Brain pericyte (primary cell): ENCODE measurements around the gene GOLT1A.
"Not testable (repeated sequence)": the region's sequence is repeated elsewhere in the genome, so short reads cannot be mapped to it uniquely, and the experiment has no call there.

ENCODE experiments used
- DNase-seq: peaks from one replicate; pipeline ENCODE4 v3.0.0-alpha.2; 2012; ENCODE audit warnings: low read depth, low spot score

Gene GOLT1A

DNA sequence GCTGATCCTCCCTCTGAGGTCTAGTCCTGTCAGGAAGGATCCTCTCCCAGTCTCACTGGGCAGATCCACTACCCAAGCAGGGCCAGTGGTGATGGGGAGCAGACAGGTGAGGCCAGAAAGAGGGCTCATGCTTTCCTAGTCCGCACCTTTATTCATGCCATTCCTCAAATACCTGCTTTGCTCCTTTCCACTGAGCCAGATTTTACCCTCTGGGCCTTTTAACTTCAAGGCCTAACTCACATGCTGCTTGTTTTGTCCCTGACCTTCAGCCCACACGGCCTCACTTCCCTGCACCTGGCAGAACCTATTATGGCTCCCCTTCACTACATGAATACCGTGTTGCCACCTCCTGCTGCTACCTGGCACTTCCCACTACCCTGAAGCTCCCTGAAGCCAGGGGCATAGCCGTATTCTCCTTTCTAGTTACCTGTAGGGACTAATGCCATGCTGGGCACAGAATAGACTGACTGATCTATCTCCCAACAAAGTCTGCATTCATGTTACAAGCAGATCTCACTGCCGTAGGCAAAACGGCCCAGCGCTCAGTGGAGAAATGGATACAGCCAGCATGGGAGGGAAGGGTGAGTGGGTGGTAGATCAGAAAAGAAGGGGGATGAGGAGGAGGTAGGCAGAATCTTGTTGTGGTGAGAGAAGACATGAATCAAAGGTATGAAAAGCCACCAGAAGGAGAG lies 36.1 kb upstream of the GOLT1A start:
- DNase-seq: no peak

- no peak for DNase-seq
Measured at GRCh38 chr1:204248954-204249353, 35.2 kb upstream of the GOLT1A start.

GRCh38 chr1:204246876-204247275 lies 33.1 kb upstream of the GOLT1A start:
- no peak for DNase-seq

DNA sequence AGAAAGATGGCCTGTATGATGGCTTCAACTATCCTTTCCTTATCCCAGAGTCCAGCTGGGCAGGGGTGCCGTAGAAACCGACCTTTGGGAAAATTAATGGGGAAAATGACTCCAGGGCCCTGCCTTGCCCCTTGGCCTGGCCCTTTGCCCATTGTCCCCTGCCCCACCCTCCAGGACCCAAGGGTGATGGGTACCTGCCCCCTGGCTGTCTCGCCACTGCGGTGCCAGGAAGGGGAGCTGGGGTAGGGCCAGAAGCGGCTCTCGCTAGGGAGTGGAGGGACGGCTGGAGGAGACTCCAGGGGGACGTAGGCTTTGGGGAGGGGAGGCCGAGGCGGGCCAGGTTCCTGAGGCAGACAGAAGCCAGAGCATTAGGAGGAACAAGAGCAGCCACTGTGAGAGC lies 29.1 kb upstream of the GOLT1A start:
- no peak for DNase-seq

DNA sequence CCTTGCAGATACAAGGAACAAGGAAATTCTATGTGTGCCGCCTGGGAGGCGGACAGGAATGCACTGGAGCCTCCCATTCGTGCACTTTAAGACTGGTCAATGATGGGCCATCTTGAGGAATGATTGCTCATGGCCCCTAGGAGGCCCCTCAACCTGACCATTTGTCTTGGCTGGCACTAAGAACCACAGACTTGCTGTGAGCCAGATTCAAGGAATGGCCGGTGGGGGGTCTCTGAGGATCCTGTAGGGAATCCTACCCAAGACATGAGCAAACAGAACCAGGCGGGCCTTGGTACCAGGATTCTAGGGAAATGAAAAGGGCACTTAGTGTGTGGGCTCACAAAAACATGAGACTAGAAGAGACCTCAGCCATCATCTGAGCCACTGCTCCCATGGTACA lies 28.1 kb upstream of the GOLT1A start:
- no peak for DNase-seq

GRCh38 chr1:204241050-204241449 lies 27.3 kb upstream of the GOLT1A start:
- DNase-seq: no peak

DNA sequence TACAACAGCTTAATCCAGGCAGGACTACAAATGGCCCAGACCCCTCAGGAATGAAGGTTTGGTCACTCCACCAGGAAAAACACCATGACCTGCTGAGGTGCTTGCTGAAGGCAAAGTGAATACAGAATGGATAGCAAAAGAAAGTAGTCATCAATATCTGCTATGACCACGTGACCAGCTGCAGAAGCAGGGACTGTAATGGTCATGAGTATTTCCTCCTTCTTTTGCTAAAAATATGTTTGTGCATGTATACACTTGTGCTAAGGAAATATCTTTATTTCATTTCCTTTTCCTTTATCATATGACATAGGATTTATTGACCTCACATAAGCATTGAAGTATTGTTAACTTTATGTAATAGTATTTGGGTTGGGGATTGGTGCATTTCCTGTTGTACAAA lies 26.4 kb upstream of the GOLT1A start:
- DNase-seq: no peak

DNA sequence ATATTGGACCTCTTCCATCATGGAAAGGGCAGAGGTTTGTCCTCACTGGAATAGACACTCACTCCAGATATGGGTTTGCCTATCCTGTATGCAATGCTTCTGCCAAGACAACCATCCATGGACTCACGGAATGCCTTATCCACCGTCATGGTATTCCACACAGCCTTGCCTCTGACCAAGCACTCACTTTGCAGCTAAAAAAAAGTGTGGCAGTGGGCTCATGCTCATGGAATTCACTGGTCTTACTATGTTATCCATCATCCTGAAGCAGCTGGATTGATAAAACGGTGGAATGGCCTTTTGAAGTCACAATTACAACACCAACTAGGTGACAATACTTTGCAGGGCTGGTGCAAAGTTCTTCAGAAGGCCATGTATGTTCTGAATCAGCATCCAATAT lies 25.6 kb upstream of the GOLT1A start:
- not testable (repeated sequence) for DNase-seq

- DNase-seq: not testable (repeated sequence)
Measured at GRCh38 chr1:204238520-204238919, 24.7 kb upstream of the GOLT1A start.

- DNase-seq: not testable (repeated sequence)
Measured at GRCh38 chr1:204237515-204237914, 23.7 kb upstream of the GOLT1A start.

DNA sequence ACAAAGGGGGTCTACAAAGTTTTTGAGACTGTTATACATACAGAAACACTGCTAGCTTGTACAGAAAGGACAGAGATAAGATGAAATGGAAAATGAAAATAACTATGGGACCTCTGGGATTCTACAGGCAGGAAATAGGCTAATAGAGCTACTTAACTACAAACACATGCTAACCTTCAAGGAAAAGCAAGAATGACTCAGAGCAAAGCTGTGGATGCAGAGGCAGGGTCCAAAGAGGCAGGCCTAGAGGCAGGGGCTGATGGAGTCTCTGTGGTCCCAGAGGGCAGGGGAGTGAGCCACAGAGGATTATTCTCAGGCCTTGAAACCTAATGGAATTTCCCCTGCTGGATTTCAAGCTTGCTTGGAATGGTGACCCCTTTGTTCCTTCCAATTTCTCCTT lies 18.7 kb upstream of the GOLT1A start:
- DNase-seq: no peak

DNA sequence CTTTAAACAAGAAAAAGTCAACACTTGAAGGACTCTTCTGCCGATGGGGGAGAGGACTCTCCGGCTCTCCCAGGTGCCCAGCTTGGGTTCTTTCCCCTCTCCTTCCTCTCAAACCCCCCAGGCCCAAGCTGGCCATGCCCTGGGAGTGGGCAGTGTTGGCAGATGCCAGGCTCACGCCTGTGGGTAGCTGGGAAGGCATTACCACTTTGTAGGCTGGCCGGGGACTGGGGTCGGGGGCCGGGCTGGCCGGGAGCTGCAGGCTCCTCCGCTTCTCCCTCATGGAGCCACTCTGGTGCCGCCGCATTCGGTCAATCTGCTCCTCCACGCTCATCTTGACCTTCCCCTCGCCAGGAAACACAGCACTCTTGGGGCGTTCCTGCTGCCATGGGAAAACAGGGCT lies 16.4 kb upstream of the GOLT1A start:
- no peak for DNase-seq

DNA sequence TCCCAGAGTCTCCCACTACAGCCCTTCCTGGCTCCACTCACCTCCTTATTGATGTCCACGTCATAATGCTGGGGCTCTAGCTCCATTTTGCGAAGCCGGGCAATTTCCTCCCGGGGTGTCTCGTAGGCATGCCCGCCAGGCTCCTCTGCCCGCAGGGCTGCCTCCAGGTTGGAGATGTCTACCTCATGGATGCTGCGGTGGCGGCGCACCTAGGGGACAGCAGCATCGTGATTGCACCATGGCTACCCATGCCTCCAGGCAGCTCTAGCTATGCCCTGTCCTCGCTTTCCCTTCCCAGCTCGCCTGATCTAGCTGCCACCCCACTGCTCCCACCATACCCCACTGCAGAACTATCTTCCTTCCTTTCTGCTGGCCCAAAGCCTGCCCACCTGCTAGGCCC lies 15.1 kb upstream of the GOLT1A start:
- no peak for DNase-seq

DNA sequence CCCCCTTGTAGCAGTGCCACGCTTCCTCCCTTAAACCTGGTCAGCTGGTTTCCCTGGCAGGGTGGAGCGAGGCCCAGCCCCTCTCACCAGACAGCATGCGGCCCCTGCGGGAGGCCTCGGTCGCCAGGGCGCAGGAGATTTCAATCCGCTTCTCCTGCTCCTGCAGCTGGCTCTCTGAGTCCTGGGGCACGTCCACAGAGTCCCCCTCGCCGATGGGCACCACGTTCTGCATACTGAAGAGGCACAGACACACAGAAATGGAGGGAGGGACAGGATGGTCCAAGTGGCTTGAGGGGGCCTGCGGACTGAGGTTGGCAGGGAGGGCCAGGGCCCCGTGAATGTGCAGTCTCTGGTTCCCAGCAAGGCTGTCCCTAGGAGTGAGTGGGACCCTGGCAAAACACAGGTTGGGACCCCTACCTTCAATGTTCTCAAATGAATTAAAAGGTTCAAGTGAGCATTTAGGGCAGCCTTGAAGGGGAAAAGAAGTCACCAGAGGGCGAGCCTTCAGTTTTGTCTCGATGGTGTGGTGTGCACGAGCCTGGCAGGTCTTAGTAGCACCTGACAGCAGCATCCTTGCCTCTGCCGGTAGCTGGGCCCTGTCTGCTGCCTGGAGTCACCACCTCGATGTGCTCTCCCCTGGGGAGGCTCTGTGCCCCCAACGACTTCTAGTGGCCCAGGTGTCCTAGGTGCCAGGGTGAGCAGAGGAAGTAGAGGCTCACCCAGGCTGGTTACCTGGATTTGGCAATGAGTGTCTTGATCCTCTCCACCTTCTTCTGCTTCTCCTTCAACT lies 14.4 kb upstream of the GOLT1A start:
- DNase-seq: no peak

DNA sequence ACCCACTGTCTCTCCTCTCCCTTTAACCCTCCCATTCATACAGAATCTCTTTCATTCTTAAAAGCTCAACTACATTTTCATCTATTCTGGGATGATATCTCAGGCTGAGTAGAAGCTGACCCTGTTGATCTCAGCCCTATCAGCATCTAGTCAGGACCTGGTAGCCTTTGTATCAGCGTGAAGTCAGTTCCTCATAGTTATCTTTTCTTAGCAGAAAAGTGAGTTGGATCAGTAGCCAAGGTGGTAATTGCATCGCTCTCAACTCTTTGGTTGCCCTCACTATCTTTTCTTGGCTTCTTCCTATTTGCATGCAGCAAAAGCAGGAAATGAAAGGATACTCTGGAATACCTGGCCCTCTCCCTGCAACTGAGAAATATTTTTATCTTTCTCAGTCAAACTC lies 13.6 kb upstream of the GOLT1A start:
- DNase-seq: no peak

- no peak for DNase-seq
Measured at GRCh38 chr1:204225841-204226735, 12.3 kb upstream of the GOLT1A start.

DNA sequence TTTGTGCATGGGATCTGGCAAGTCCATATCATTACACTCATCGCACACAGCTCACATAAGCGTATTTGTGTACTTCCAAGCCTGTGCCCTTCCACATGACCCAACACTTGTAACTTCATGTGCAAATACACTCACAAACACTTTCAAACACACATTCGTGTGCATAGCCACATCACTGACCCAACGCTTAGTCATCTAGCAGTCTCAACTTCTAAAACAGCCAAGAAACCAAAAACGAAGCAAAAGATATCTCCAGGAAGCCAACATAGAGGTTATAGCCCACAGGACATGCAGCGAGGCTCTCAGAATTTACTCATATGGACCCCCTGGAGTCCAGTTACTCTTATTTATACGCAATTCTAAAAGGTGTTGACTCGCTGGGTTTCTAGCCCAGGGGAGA lies 10.9 kb upstream of the GOLT1A start:
- DNase-seq: no peak

DNA sequence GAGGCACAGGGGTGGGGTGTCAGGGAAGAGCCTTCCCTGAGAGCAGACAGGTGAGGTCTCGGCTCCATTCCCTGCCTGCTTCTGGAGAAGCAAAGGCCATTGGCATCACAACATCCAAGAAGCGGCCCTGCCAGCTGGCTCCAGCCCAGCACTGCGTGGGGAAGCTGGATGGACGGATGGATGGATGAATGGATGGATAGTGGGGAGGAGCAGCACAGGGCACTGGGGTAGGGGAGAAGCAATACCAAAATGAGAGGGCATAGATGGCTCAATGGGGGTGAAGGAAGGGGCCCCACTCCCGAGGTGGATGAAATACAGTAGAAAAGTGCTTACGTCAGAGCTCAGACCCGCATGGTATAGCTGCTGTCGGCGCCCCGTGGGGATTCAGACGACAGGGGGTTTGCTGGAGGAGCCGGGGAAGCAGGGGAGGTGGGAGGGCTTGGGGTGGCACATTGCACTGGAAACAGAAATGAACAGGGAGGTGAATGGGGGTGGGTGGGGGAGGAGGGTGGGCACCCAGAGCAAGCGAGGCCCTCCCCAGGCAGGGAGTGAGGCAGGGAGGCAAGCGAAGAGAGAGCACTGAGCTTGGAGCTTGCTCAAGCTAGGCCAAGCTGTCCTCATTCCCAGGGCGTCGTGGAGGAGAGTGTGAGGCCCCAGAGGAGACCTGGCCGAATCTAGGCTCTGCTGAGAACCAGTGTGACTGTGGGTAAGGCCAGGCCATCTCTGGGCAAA lies 9.5 kb upstream of the GOLT1A start:
- DNase-seq: no peak

DNA sequence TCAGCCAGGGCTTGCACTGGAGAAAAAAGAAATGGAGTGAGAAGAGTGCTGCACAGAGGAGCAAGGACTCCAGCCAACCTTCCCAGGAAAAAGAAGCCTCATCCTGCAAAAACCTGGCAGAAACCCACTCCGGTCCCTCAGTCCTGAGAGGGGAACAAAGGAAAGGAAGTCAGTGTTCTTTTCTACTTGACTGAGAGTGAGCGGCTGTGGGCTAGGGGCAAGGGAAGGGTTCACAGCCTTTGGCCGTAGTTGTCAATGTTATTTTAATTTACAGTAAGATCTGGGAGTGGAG lies 8.9 kb upstream of the GOLT1A start:
- no peak for DNase-seq

- DNase-seq: no peak
Measured at GRCh38 chr1:204222006-204222763, 8.4 kb upstream of the GOLT1A start.

GRCh38 chr1:204221271-204221670 lies 7.5 kb upstream of the GOLT1A start:
- no peak for DNase-seq
